Testis (tissue), 2 donors: ENCODE measurements around the gene VSTM2B.

Source experiments
- CTCF ChIP-seq, 3 experiments: fragments of 450-650 bp in 2 of 3; fragments of 200-600 bp in 1 of 3; sonication (generic) in 1 of 3; IDR thresholded peaks; one replicate each; pipeline ENCODE4 v1.5.1; 2016 to 2019; ENCODE audit warnings: antibody characterized with exemption in 3 of 3, mild to moderate bottlenecking in 2 of 3, moderate library complexity in 1 of 3
- POLR2A ChIP-seq: fragments of 450-650 bp; IDR thresholded peaks from one replicate; pipeline ENCODE4 v1.6.1; 2017; ENCODE audit warnings: antibody characterized with exemption, mild to moderate bottlenecking, moderate library complexity

- no peak for TF ChIP-seq CTCF (IDR thresholded peaks at IDR 0.05)
- no peak for TF ChIP-seq POLR2A
These were observed 22.2 kb downstream of the VSTM2B start for GRCh38 chr19:29547981-29548380.
